Cardiac fibroblast (primary cell): ENCODE measurements around the gene SLC6A6.

ENCODE experiments used
- DNase-seq, 2 donors: peaks; one replicate each; pipeline versions ENCODE4 v3.0.0 to v3.0.0-alpha.2; 2010; ENCODE audit warnings: low read depth in 2 of 2
- H3K4me3 ChIP-seq, 2 donors: replicated peaks in 1 of 2; 1 replicate in 1 of 2; 2 replicates in 1 of 2; pipeline ENCODE4 v1.5.1; 2011; ENCODE audit warnings: low read depth in 2 of 2, low read length in 2 of 2, mild to moderate bottlenecking in 2 of 2, moderate library complexity in 1 of 2
- CTCF ChIP-seq: IDR thresholded peaks from one replicate; pipeline ENCODE4 v1.5.1; 2011; ENCODE audit warnings: low read depth, mild to moderate bottlenecking, low read length, inconsistent platforms

SLC6A6 gene

DNA sequence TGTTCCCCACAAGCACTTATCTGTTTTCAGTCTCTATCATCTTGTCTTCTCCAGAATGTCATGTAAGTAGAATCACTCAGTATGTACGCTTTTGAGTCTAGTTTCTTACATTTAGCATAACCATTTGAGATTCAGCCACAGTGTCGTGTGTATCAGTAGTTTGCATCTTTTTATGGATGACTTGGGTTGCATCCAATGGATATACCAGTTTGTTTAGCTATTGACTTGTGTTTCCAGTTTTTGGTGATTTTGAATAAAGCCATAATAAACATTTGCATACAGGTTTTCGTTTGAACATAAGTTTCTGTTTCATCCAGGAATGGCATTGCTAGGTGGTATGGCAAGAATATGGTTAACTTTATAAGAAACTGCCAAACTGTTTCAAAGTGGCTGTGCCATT lies 125.7 kb downstream of the SLC6A6 start:
- no peak for TF ChIP-seq CTCF
- DNase-seq = no peak
- no peak overlapping the region for H3K4me3 ChIP-seq

GRCh38 chr3:14531856-14532395 lies 129.5 kb downstream of the SLC6A6 start:
- no peak for DNase-seq
- no peak for TF ChIP-seq CTCF
- no peak overlapping the region for H3K4me3 ChIP-seq

GRCh38 chr3:14532691-14533456 lies 130.5 kb downstream of the SLC6A6 start:
- H3K4me3 ChIP-seq = no peak overlapping the region
- peak in 1 of 2 donors; percentile 5 for DNase-seq
- TF ChIP-seq CTCF = no peak

DNA sequence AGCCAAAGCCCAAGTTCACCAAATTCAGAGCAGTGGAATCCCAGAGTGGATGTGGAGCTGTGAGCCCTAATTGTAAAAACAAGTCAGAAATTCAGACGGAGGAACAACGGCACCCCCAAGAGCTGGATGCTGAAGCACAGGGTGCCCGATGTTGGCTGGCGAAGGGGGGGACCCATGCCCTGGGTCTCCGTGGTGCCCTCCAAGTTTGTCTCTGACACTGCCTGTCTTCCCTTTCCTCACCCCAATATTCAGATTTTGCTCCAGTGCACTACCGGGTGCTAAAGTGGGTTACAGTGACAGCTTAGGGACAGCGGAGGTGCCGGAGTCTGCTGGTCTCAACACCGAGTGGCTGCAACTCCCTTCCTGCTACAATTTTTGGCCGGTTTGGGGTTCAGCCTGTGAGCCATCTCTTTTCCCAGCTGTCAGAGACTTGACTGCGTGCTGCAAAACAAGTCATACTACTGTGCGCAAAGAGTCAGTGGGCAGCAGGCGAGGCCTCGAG lies 131.1 kb downstream of the SLC6A6 start:
- no peak overlapping the region for H3K4me3 ChIP-seq
- TF ChIP-seq CTCF = no peak
- DNase-seq = no peak

GRCh38 chr3:14534516-14535191 lies 132.2 kb downstream of the SLC6A6 start:
- no peak for DNase-seq
- TF ChIP-seq CTCF = no peak
- no peak overlapping the region for H3K4me3 ChIP-seq

DNA sequence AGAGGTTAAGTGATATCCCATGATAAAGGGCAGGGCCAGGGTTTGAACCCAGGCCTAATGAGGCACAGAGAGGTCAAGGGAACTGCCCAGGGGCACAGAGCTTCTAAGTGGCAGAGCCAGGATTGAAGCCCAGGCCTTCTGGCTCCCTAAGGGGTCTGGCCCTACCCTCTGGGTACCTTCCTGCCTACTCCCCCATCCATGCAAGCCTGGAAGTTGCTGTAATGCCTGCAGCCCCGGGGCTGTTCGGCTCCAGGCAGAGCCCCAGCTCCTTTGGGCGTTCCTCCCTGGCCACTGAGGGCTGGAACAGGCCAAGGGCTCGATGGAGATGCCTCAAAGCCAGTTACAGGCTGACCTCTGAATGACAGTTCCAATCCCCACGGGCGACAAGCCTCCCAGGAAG lies 133.2 kb downstream of the SLC6A6 start:
- no peak overlapping the region for H3K4me3 ChIP-seq
- no peak for DNase-seq
- TF ChIP-seq CTCF = no peak
